AG08396 (cell line): ENCODE measurements around the gene ZNF518B.
A peak's percentile ranks its signal among the peaks of the same experiment; 100 is the strongest.
"Not testable (repeated sequence)": the region's sequence is repeated elsewhere in the genome, so short reads cannot be mapped to it uniquely, and the experiment has no call there.

Source experiments
- DNase-seq: peaks from one replicate; pipeline ENCODE4 v3.0.0; 2012; ENCODE audit warnings: low spot score, mixed read lengths

Gene ZNF518B

GRCh38 chr4:10458177-10458576 is 951 bp upstream of the ZNF518B start:
- no peak for DNase-seq

GRCh38 chr4:10456595-10457254 is 501 bp downstream of the ZNF518B start:
- DNase-seq: peak; percentile 54

GRCh38 chr4:10456260-10456594 is 999 bp downstream of the ZNF518B start:
- DNase-seq: no peak

GRCh38 chr4:10455133-10455532 is 2.1 kb downstream of the ZNF518B start:
- DNase-seq: no peak

GRCh38 chr4:10454726-10455125 is 2.5 kb downstream of the ZNF518B start:
- DNase-seq: no peak

GRCh38 chr4:10454121-10454520 is 3.1 kb downstream of the ZNF518B start:
- no peak for DNase-seq

GRCh38 chr4:10448991-10449390 is 8.2 kb downstream of the ZNF518B start:
- no peak for DNase-seq

- no peak for DNase-seq
Measured at GRCh38 chr4:10442976-10443375, 14.2 kb downstream of the ZNF518B start.

- no peak for DNase-seq
Measured at GRCh38 chr4:10441512-10441911, 15.7 kb downstream of the ZNF518B start.

GRCh38 chr4:10438924-10439323 is 18.3 kb downstream of the ZNF518B start:
- no peak for DNase-seq

- DNase-seq: no peak
Measured at GRCh38 chr4:10437735-10438134, 19.5 kb downstream of the ZNF518B start.

- DNase-seq: not testable (repeated sequence)
Measured at GRCh38 chr4:10427680-10428079, 29.5 kb downstream of the ZNF518B start.

GRCh38 chr4:10421344-10422055 is 35.7 kb downstream of the ZNF518B start:
- DNase-seq: no peak

GRCh38 chr4:10417740-10418139 is 39.5 kb downstream of the ZNF518B start:
- no peak for DNase-seq

GRCh38 chr4:10416441-10416840 is 40.8 kb downstream of the ZNF518B start:
- no peak for DNase-seq

GRCh38 chr4:10413177-10413576 is 44.0 kb downstream of the ZNF518B start:
- DNase-seq: no peak

GRCh38 chr4:10405672-10406071 is 51.6 kb downstream of the ZNF518B start:
- no peak for DNase-seq

- peak; percentile 39 for DNase-seq
Measured at GRCh38 chr4:10403633-10404445, 53.4 kb downstream of the ZNF518B start.

- no peak for DNase-seq
Measured at GRCh38 chr4:10395971-10396580, 61.1 kb downstream of the ZNF518B start.
